ENCODE results near the gene ZNF684.

DNA sequence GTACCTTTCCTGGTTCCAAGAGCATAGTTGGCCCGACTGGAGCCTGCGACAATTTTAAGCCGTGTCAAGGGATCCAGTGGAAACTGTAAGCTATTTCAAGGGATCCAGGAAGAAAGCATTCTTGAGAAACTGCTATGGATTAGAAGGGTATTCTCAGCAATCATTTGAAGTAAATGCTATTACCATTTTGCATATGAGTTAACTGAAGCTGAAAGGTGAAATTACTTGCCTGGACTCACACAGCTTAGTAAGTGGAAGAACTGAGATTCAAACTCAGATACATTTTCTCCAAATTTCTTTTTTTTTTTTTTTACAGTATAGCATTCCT is 589 bp downstream of the ZNF684 start:
- TF ChIP-seq RAD21 (conservative IDR thresholded peaks at IDR 0.05 in 1 of 2, IDR thresholded peaks at IDR 0.05 in 1 of 2) (no peak), CTCF (IDR thresholded peaks at IDR 0.05) (no peak), CHD4 (IDR thresholded peaks at IDR 0.05; ENCODE audit: borderline replicate concordance) (no peak), HES2 (IDR thresholded peaks at IDR 0.05) (no peak), HOXB5 (CRISPR knock-in tag; IDR thresholded peaks at IDR 0.05) (no peak)
- TF ChIP-seq, protein P1, sequence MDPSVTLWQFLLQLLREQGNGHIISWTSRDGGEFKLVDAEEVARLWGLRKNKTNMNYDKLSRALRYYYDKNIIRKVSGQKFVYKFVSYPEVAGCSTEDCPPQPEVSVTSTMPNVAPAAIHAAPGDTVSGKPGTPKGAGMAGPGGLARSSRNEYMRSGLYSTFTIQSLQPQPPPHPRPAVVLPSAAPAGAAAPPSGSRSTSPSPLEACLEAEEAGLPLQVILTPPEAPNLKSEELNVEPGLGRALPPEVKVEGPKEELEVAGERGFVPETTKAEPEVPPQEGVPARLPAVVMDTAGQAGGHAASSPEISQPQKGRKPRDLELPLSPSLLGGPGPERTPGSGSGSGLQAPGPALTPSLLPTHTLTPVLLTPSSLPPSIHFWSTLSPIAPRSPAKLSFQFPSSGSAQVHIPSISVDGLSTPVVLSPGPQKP (IDR thresholded peaks at IDR 0.05; ENCODE audit: low read depth, low read length), result no peak
- TF ChIP-seq, protein P2, sequence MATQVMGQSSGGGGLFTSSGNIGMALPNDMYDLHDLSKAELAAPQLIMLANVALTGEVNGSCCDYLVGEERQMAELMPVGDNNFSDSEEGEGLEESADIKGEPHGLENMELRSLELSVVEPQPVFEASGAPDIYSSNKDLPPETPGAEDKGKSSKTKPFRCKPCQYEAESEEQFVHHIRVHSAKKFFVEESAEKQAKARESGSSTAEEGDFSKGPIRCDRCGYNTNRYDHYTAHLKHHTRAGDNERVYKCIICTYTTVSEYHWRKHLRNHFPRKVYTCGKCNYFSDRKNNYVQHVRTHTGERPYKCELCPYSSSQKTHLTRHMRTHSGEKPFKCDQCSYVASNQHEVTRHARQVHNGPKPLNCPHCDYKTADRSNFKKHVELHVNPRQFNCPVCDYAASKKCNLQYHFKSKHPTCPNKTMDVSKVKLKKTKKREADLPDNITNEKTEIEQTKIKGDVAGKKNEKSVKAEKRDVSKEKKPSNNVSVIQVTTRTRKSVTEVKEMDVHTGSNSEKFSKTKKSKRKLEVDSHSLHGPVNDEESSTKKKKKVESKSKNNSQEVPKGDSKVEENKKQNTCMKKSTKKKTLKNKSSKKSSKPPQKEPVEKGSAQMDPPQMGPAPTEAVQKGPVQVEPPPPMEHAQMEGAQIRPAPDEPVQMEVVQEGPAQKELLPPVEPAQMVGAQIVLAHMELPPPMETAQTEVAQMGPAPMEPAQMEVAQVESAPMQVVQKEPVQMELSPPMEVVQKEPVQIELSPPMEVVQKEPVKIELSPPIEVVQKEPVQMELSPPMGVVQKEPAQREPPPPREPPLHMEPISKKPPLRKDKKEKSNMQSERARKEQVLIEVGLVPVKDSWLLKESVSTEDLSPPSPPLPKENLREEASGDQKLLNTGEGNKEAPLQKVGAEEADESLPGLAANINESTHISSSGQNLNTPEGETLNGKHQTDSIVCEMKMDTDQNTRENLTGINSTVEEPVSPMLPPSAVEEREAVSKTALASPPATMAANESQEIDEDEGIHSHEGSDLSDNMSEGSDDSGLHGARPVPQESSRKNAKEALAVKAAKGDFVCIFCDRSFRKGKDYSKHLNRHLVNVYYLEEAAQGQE (IDR thresholded peaks at IDR 0.05), result no peak
